KG1 (cell line): ENCODE data around the gene MARCHF10.

ENCODE experiments used
- DNase-seq: peaks from one replicate; lab custom pipeline; 2025; lab: John Stamatoyannopoulos, UW

The MARCHF10 gene

GRCh38 chr17:62822080-62822904, 14.2 kb upstream of the MARCHF10 start:
- DNase-seq: no peak

- no peak for DNase-seq
These were observed 13.3 kb upstream of the MARCHF10 start for GRCh38 chr17:62821189-62822079.

GRCh38 chr17:62819511-62820221, 11.6 kb upstream of the MARCHF10 start:
- DNase-seq: no peak

GRCh38 chr17:62818526-62818925, 10.4 kb upstream of the MARCHF10 start:
- no peak for DNase-seq

GRCh38 chr17:62816282-62816839, 8.2 kb upstream of the MARCHF10 start:
- no peak for DNase-seq

- DNase-seq: no peak
These were observed 1.5 kb upstream of the MARCHF10 start for GRCh38 chr17:62809656-62810055.

- DNase-seq: no peak
These were observed 459 bp upstream of the MARCHF10 start for GRCh38 chr17:62808576-62808970.

- no peak for DNase-seq
These were observed 2.9 kb downstream of the MARCHF10 start for GRCh38 chr17:62805234-62805633.

- DNase-seq: no peak
These were observed 3.3 kb downstream of the MARCHF10 start for GRCh38 chr17:62804822-62805221.

- DNase-seq: no peak
These were observed 4.1 kb downstream of the MARCHF10 start for GRCh38 chr17:62804025-62804424.

- no peak for DNase-seq
These were observed 5.4 kb downstream of the MARCHF10 start for GRCh38 chr17:62802561-62803205.

- no peak for DNase-seq
These were observed 6.5 kb downstream of the MARCHF10 start for GRCh38 chr17:62801553-62802114.

GRCh38 chr17:62800585-62800984, 7.5 kb downstream of the MARCHF10 start:
- no peak for DNase-seq

- no peak for DNase-seq
These were observed 10.2 kb downstream of the MARCHF10 start for GRCh38 chr17:62797959-62798358.

- DNase-seq: no peak
These were observed 11.8 kb downstream of the MARCHF10 start for GRCh38 chr17:62796291-62796690.

GRCh38 chr17:62794666-62794971, 13.5 kb downstream of the MARCHF10 start:
- DNase-seq: no peak

GRCh38 chr17:62793919-62794665, 14.0 kb downstream of the MARCHF10 start:
- DNase-seq: no peak

GRCh38 chr17:62792447-62792800, 15.7 kb downstream of the MARCHF10 start:
- DNase-seq: no peak

- DNase-seq: no peak
These were observed 16.2 kb downstream of the MARCHF10 start for GRCh38 chr17:62791767-62792446.

- peak; percentile 6 for DNase-seq
These were observed 16.8 kb downstream of the MARCHF10 start for GRCh38 chr17:62791235-62791734.
